Activated CD8-positive, alpha-beta memory T cell treated with anti-CD3 and anti-CD28 coated beads, Interleukin-2, amount 50 U/mL, for 1 hour (primary cell): ENCODE data around the gene TBC1D8.

ENCODE experiments used
- DNase-seq: peaks from one replicate; pipeline ENCODE4 v3.0.0-alpha.2; 2020; ENCODE audit errors: extremely low read depth

TBC1D8 gene

DNA sequence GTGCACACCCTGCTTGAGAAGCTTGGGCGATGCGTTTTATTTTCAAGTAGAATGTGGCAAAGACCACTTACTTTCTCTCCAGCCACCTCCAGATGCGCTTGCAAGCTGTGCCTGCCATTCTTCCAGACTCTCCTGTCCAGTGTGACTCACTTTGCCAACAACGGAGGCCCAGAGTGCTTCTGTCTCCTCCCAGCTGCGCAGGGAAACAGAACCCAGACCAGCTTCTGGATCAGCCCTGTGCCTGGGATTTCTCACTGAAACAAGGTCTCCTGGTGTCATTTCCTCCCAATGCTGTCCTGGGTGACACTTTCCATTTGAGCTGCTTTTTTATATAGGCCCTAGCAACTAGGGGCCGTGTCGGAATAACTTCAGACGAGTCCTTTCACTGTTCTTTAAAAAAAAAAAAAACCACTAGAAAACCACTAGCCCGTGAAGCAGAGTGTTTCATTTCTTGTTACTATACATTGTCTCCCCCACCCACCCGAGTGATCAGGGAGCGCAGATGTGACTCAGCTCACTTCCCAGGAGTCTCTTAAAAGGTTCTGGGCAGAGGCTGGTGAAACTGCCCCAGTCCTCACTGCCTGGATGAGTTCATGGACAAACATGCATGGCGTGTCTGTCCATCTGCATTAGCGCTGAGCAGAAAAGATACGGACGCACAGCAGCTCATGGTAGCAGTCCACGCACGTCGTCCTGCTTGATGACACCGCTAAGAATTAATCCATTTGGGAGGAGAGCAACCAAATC, 174.4 kb downstream of the TBC1D8 start:
- no peak for DNase-seq

- no peak for DNase-seq
Observed at GRCh38 chr2:100976061-100976460, 175.1 kb downstream of the TBC1D8 start.

DNA sequence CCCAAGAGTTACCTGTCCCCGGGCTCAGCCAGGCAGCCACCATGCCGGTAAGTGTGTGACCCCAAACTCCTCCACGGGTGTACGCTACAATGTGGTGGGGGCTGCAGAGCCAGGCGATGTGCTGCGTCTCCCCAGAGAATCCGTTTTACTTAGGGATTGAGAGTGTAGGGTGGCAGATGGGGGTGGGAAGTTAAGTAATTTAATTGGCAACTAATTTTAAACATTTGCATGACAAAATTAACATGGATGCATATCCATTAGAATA, 175.7 kb downstream of the TBC1D8 start:
- DNase-seq: no peak

DNA sequence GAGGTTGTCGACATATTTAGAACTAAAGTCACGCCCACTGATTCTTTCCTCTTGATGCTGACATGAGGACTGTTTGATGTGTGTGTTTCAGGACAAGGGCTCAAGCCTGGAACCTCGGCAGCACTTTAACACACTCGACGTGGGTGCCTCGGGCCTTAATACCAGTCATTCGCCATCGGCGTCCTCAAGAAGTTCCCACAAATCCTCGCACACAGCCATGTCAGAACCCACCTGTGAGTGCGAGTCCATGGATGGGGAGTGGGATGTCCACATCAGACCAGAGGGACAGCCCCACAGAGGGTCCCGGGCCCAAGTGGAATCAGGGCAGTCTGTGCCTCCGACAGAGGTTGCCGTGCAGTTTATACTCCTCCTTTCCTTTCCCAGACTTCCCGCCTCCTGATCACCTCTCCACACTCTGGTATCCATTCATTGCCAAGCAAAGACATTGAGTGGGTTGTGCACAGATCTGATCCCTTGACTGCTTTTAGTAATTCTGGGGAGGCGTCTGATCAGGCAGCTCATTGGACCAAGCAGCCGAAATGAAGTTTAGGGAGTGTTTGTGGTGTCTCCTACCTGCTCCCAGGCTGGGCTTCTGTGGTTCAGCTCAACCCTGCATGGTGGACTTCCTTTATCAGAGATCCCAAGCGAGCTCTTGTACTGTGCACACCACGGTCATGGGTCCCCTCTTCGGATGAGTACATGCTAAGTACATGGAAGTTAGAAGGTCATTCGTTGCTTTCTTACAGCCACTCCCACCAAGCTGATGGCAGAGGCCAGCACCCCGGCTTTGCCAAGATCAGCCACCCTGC, 176.3 kb downstream of the TBC1D8 start:
- DNase-seq: no peak

DNA sequence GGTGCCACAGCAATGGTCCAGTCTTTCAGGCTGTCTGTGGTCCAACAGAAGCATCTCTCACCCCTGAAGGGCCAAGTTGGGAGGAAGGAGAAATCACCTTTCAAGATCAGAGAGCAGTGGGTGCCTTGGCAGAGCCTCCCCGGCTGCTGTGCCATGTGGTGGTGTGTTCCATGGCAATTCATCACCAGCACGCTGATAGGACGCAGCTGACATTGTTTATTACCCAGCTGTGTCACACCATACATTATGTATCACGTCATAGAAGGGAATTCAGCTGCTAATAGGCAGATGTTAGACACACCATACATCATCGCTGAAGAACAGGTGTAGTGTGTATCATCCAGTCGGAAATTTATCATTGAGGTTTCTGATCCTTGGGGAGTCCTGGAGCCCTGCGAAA, 178.7 kb downstream of the TBC1D8 start:
- no peak for DNase-seq

GRCh38 chr2:100971221-100971620, 180.0 kb downstream of the TBC1D8 start:
- no peak for DNase-seq

DNA sequence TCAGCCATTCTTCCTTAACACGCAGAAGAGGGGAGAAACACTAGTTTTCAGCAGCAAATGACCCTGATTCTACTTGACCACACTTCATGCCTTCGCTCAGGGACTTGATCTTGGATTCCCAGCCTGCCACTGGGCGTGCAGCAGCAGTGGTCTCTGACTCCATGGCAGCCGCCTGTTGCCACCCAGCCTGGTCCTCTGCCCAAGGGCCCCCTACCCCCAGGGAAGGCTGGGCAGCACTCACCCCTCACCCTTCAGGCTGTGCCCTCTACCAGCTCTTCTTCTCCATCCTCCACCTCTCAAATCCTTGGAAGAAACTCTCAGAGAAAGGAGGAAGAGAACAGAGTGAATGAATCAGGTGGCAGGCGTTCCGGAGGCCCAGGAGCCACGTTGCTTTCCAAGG, 181.2 kb downstream of the TBC1D8 start:
- no peak for DNase-seq

DNA sequence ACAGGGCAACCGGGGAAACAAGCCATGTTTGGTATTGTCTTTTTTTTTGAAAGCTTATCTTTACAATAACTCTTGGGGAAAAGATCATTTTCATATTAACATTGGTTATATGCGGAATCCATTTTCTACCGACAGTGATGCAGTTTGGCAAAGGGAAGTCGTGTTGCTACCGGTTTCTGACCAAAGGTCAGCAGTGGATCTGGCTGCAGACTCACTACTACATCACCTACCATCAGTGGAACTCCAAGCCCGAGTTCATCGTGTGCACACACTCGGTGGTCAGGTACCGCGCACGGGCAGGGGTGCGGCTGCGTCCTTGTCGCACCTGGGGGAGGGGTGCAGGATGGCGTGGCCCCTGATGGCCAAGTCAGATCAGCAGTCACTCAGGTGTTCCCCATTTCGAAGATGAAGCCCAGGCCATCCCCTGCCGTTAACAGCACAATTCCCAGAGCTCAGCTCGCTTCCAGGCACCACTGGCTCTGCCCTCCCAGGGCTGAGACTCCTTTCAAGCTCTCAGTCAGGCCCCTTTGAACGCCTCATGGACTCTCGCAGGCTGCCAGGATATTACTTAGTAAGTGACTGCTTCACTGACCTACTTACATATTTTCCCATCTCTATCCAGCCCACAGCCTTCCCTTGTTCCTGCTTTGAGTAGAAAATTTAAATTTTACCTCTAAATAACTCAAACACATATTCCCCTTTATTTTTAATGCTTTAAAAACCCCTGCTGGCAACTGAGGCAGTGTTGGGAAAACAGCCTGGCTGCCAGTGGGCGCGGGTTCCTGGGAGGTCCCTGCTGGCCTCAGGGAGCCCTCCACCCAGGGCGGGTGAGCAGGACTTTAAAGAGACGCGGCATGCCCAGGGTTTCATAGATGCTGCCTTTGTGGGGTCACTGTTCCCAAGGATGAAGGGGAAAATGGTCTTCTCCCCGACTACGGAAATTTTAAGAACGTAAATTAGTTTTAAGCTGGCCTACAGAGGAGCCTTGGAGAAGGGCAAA, 182.7 kb downstream of the TBC1D8 start:
- DNase-seq: no peak

- no peak for DNase-seq
Observed at GRCh38 chr2:100967716-100968115, 183.5 kb downstream of the TBC1D8 start.

DNA sequence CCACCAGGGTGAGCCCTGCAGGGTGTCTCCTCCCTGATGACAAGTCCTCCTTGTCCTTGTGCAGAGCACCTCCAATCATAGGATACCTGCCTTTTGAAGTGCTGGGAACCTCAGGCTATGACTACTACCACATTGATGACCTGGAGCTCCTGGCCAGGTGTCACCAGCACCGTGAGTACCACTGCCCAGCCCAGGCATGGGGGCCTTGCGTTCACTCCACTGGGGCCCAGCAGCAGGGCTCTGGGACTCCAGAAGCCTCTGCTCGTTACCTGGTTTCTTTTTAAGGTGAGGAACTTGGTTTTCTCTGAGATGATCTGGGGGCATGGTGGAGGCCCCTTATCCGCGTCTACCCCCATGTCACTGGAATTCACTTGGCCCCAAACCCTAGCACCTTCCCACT, 185.6 kb downstream of the TBC1D8 start:
- DNase-seq: no peak

DNA sequence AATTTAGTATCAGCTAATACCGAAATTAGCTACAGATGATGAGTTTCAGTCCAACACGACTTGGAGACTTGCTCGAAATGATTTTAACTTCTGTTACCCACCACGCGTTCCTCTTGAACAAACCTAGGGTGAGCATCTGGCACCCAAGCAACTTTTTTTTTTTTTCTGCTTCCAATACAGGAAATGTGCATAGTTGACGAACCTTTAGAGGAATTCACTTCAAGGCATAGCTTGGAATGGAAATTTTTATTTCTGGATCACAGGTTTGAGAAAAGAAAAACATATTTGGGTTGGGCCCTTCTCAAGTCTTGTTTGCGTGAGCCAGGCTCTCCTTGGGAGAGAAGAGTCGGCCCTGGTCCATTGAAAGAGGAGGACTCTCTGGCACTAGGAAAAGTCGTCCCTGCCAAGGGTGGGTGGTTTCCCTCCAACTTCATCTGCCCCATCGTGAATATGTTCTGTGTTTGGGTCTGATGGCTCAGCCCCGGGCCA, 186.5 kb downstream of the TBC1D8 start:
- no peak for DNase-seq

- DNase-seq: no peak
Observed at GRCh38 chr2:100964222-100964621, 187.0 kb downstream of the TBC1D8 start.

DNA sequence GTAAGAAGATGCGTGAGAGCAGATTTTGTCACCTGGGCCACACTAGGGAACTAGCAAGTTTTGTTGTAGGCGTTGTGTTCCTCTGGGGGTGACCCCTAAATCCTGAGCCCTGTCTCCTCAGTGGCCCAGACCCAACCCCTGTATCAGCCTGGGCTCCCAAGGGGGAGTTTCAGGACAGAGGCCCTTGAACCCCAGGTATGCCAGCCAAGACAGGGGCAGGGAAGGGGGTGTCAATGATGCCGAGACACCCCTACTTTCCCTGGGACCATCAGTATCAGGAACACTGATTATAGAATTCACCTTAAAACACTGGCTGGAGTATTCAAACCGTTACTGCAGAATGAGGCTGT, 188.2 kb downstream of the TBC1D8 start:
- DNase-seq: no peak

GRCh38 chr2:100962366-100963025, 188.7 kb downstream of the TBC1D8 start:
- DNase-seq: no peak

DNA sequence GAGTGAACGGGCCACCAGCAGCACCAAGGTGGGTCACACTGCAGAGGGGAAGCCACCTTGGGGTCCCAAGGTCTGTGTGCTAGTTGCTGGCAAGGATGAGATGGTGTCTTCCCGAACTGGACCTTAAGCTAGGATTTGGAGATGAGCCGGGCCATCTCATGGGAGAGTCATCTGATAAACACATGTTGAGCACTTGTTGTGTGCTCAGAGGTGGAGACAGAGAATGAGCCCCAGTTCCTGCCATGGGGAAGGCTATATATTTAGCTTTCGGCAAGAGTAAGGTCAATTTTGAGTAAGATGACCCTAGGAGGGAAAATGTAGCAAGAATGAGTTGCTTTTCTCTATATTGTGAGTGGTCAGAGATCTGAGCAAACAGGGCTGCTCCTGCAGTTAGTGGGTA, 190.5 kb downstream of the TBC1D8 start:
- DNase-seq: no peak

- no peak for DNase-seq
Observed at GRCh38 chr2:100959225-100959880, 191.8 kb downstream of the TBC1D8 start.

DNA sequence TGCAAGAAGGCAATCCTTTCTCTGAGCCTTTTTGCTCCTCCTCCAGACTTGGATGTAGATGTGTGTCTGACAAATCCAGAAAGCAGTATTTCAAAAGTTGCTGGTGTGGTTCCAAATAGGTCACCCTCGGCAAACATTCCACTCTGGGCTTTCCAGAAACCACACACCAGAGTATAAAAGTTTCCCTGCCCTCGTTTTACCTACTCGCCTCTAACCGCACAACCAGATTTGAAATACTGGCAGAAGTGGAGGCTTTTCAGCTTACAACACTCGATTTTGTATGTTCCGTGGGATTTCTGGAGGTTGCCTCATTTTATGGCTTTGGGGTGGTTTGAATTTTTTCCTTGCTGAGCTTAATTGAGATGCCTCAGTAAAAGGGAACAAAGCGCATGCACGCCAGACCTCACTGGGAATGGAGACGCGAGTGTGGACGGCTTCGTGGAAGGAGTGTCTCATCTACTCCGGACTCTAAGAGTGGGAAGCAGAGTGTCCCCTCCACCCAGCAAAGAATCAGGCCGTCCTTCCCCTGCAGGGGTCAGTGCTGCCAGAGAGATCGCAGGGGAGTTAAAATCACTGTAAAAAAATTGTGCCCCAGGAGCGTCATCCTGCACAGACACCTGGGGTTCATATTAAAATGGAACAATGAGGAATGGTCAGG, 193.1 kb downstream of the TBC1D8 start:
- no peak for DNase-seq
